H9 (cell line): Measurements from ENCODE around the gene OVAAL. TPM values are rescaled to one million over a fixed set of nuclear protein-coding genes. Genes with fewer than 3 reads are reported as not detected.

Source experiments
- DNase-seq: peaks from one replicate; pipeline ENCODE4 v3.0.0-alpha.2; 2017
- H2AFZ ChIP-seq: one replicate; pipeline ENCODE4 v1.6.1; 2013; ENCODE audit warnings: mild to moderate bottlenecking, low read length, control low read depth, moderate library complexity
- H2AK5ac ChIP-seq: 2 replicates; pipeline ENCODE4 v1.6.1; 2013; ENCODE audit warnings: low read length, control low read depth, mixed read lengths; ENCODE audit not compliant: insufficient read length
- H2BK120ac ChIP-seq: one replicate; pipeline ENCODE4 v1.6.1; 2013; ENCODE audit warnings: low read depth, mild to moderate bottlenecking, low read length, control low read depth, inconsistent platforms; ENCODE audit not compliant: poor library complexity, severe bottlenecking
- H2BK12ac ChIP-seq: 2 replicates; pipeline ENCODE4 v1.6.1; 2013; ENCODE audit warnings: low read length, control low read depth, mixed read lengths, low read depth; ENCODE audit not compliant: insufficient read length
- H2BK15ac ChIP-seq: 2 replicates; pipeline ENCODE4 v1.6.1; 2013; ENCODE audit warnings: low read depth, low read length, control low read depth
- H2BK20ac ChIP-seq: one replicate; pipeline ENCODE4 v1.6.1; 2013; ENCODE audit warnings: low read depth, mild to moderate bottlenecking, low read length, control low read depth, inconsistent platforms; ENCODE audit not compliant: poor library complexity, severe bottlenecking
- H2BK5ac ChIP-seq: 2 replicates; pipeline ENCODE4 v1.6.1; 2013; ENCODE audit warnings: low read length, control low read depth, mixed read lengths; ENCODE audit not compliant: insufficient read length
- H3K14ac ChIP-seq: 2 replicates; pipeline ENCODE4 v1.6.1; 2013; ENCODE audit warnings: low read length, control low read depth; ENCODE audit not compliant: insufficient read depth
- H3K18ac ChIP-seq: 2 replicates; pipeline ENCODE4 v1.6.1; 2013; ENCODE audit warnings: low read depth, mild to moderate bottlenecking, mixed read lengths, low read length, control low read depth; ENCODE audit not compliant: insufficient read length
- H3K23ac ChIP-seq: 2 replicates; pipeline ENCODE4 v1.6.1; 2013; ENCODE audit warnings: low read length, control low read depth, mixed read lengths, low read depth; ENCODE audit not compliant: insufficient read length
- H3K23me2 ChIP-seq: 2 replicates; pipeline ENCODE4 v1.6.1; 2013; ENCODE audit warnings: low read depth, mild to moderate bottlenecking, mixed read lengths, low read length, control low read depth; ENCODE audit not compliant: insufficient read length, poor library complexity, severe bottlenecking
- H3K27ac ChIP-seq: 2 replicates; pipeline ENCODE4 v1.5.1; 2013; ENCODE audit warnings: low read length, control low read depth, mixed read lengths, low read depth; ENCODE audit not compliant: insufficient read length
- H3K27me3 ChIP-seq: 2 replicates; pipeline ENCODE4 v1.6.1; 2013; ENCODE audit warnings: low read length, control low read depth, inconsistent platforms; ENCODE audit not compliant: insufficient read depth
- H3K4ac ChIP-seq: 2 replicates; pipeline ENCODE4 v1.6.1; 2013; ENCODE audit warnings: low read depth, mild to moderate bottlenecking, control low read depth, inconsistent platforms, low read length, moderate library complexity
- H3K4me1 ChIP-seq: 2 replicates; pipeline ENCODE4 v1.6.1; 2013; ENCODE audit warnings: low read length, control low read depth, inconsistent platforms; ENCODE audit not compliant: insufficient read depth
- H3K4me2 ChIP-seq: 2 replicates; pipeline ENCODE4 v1.6.1; 2013; ENCODE audit warnings: low read length, control low read depth, mixed read lengths; ENCODE audit not compliant: insufficient read length, insufficient read depth
- H3K56ac ChIP-seq: 2 replicates; pipeline ENCODE4 v1.6.1; 2013; ENCODE audit warnings: low read depth, mild to moderate bottlenecking, mixed read lengths, low read length, control low read depth; ENCODE audit not compliant: insufficient read length
- H3K79me1 ChIP-seq: 2 replicates; pipeline ENCODE4 v1.6.1; 2013; ENCODE audit warnings: low read depth, mild to moderate bottlenecking, moderate library complexity, low read length, control low read depth, inconsistent platforms; ENCODE audit not compliant: insufficient read depth, poor library complexity, severe bottlenecking
- H3K79me2 ChIP-seq: 2 replicates; pipeline ENCODE4 v1.6.1; 2013; ENCODE audit warnings: low read length, control low read depth, inconsistent platforms; ENCODE audit not compliant: insufficient read depth
- H3K9ac ChIP-seq: 2 replicates; pipeline ENCODE4 v1.6.1; 2013; ENCODE audit warnings: low read length, control low read depth, mixed read lengths; ENCODE audit not compliant: insufficient read length; ENCODE audit errors: extremely low read depth
- H3K9me3 ChIP-seq: one replicate; pipeline ENCODE4 v1.6.1; 2013; ENCODE audit warnings: low read depth, low read length, inconsistent platforms; ENCODE audit not compliant: control insufficient read depth
- H3T11ph ChIP-seq: one replicate; pipeline ENCODE4 v1.6.1; 2013; ENCODE audit warnings: mild to moderate bottlenecking, low read length, control low read depth, inconsistent platforms
- H4K20me1 ChIP-seq: one replicate; pipeline ENCODE4 v1.6.1; 2013; ENCODE audit not compliant: control insufficient read depth, insufficient read length, insufficient read depth
- H4K5ac ChIP-seq: 2 replicates; pipeline ENCODE4 v1.6.1; 2013; ENCODE audit warnings: low read depth, mild to moderate bottlenecking, mixed read lengths, low read length, control low read depth; ENCODE audit not compliant: insufficient read length
- H4K8ac ChIP-seq: replicated peaks from 2 replicates; pipeline ENCODE4 v1.6.1; 2013; ENCODE audit warnings: low read length, control low read depth, mixed read lengths, low read depth; ENCODE audit not compliant: insufficient read length
- H4K91ac ChIP-seq: 2 replicates; pipeline ENCODE4 v1.6.1; 2013; ENCODE audit warnings: low read depth, mild to moderate bottlenecking, moderate library complexity, mixed read lengths, low read length, control low read depth; ENCODE audit not compliant: insufficient read length
- H3K27ac Mint-ChIP-seq, 3 experiments: 2 replicates in 2 of 3; 3 replicates in 1 of 3; pipeline ENCODE4 v1.8.0; 2020 to 2021; ENCODE audit warnings: mixed read lengths in 3 of 3, mild to moderate bottlenecking in 1 of 3, moderate library complexity in 1 of 3
- H3K27me3 Mint-ChIP-seq: 2 replicates; pipeline ENCODE4 v1.8.0; 2021; ENCODE audit warnings: low read depth, mild to moderate bottlenecking, moderate library complexity, mixed read lengths
- H3K36me3 Mint-ChIP-seq, 3 experiments: 2 replicates in 2 of 3; 3 replicates in 1 of 3; pipeline ENCODE4 v1.8.0; 2020 to 2021; ENCODE audit warnings: low read depth in 3 of 3, mixed read lengths in 3 of 3; ENCODE audit not compliant: insufficient read depth in 1 of 3
- H3K4me1 Mint-ChIP-seq, 2 experiments: 2 replicates each; pipeline ENCODE4 v1.8.0; 2020; ENCODE audit warnings: mixed read lengths in 2 of 2
- H3K4me3 Mint-ChIP-seq, 2 experiments: 2 replicates in 1 of 2; 3 replicates in 1 of 2; pipeline ENCODE4 v1.8.0; 2020 to 2021; ENCODE audit warnings: mild to moderate bottlenecking in 2 of 2, mixed read lengths in 2 of 2, moderate library complexity in 1 of 2
- H3K9me3 Mint-ChIP-seq, 2 experiments: 2 replicates in 1 of 2; 3 replicates in 1 of 2; pipeline ENCODE4 v1.8.0; 2020; ENCODE audit warnings: mild to moderate bottlenecking in 2 of 2, mixed read lengths in 2 of 2, moderate library complexity in 1 of 2
- CTCF ChIP-seq: fragments of 200-600 bp; sonication (generic); conservative IDR thresholded peaks from 3 replicates; pipeline ENCODE4 v1.8.0; 2021; ENCODE audit warnings: antibody characterized with exemption, mild to moderate bottlenecking
- WGBS: extraction: QIAGEN DNeasy Blood & Tissue Kit; methylation state at CpG from one replicate; pipeline ENCODE4 v1.1.7; 2013; ENCODE audit warnings: missing lambda C conversion rate, low lambda C conversion rate, mixed read lengths; ENCODE audit not compliant: insufficient read length; ENCODE audit errors: extremely low coverage; 5-methylcytosine and 5-hydroxymethylcytosine counted together
- total RNA-seq: library from RNA; stranded (reverse); gene quantifications from 2 replicates; pipeline ENCODE4 v1.2.1, GENCODE V29; 2021

OVAAL gene
- total RNA-seq, 1 experiment from 2014 or later: not detected

GRCh38 chr1:180522213-180522515 is 36.6 kb upstream of the OVAAL start:
- H2BK120ac ChIP-seq: no peak overlapping the region
- no peak overlapping the region for H4K5ac ChIP-seq
- H2BK12ac ChIP-seq: no peak overlapping the region
- no peak overlapping the region for H2AFZ ChIP-seq
- no CpG with 5 or more reads among the region's 7 CpGs for WGBS
- H3K4me1 ChIP-seq: peaks cover 2% of the 10 kb centered on the region; the same call in 1 of the 2 replicates
- H3K14ac ChIP-seq: no peak overlapping the region
- no peak overlapping the region for H3K4ac ChIP-seq
- H2BK20ac ChIP-seq: no peak overlapping the region
- TF ChIP-seq CTCF: no peak
- no peak overlapping the region for H4K8ac ChIP-seq
- H3K27ac ChIP-seq: no peak overlapping the region
- H3T11ph ChIP-seq: no peak overlapping the region
- no peaks in the 10 kb centered on the region for H3K27me3 Mint-ChIP-seq
- no peak overlapping the region for H2BK15ac ChIP-seq
- H3K4me1 Mint-ChIP-seq: peaks cover 19 to 34% of the 10 kb centered on the region in 2 experiments
- H4K91ac ChIP-seq: no peak overlapping the region
- no peak overlapping the region for H3K27ac Mint-ChIP-seq
- H3K36me3 Mint-ChIP-seq: no peaks in the 10 kb centered on the region
- no peaks in the 10 kb centered on the region for H3K27me3 ChIP-seq
- H3K18ac ChIP-seq: no peak overlapping the region
- no peak overlapping the region for H3K9ac ChIP-seq
- no peak overlapping the region for H2BK5ac ChIP-seq
- H4K20me1 ChIP-seq: no peaks in the 10 kb centered on the region
- H3K9me3 Mint-ChIP-seq: no peaks in the 10 kb centered on the region
- H2AK5ac ChIP-seq: no peak overlapping the region
- peak overlapping the region; percentile 5 for H3K4me2 ChIP-seq
- no peaks in the 10 kb centered on the region for H3K79me2 ChIP-seq
- H3K23me2 ChIP-seq: no peaks in the 10 kb centered on the region
- no peak overlapping the region for H3K4me3 Mint-ChIP-seq
- H3K56ac ChIP-seq: no peak overlapping the region
- H3K23ac ChIP-seq: no peak overlapping the region
- H3K79me1 ChIP-seq: no peaks in the 10 kb centered on the region
- H3K9me3 ChIP-seq: no peaks in the 10 kb centered on the region
- peak; percentile 61 for DNase-seq
